Osteocyte (in vitro differentiated cells): ENCODE data around the gene RPS3A. TPM values are rescaled to one million over a fixed set of nuclear protein-coding genes. Genes with fewer than 3 reads are reported as not detected.
A peak's percentile ranks its signal among the peaks of the same experiment; 100 is the strongest.

Experiments
- DNase-seq: peaks from one replicate; pipeline ENCODE4 v3.0.0; 2021; ENCODE audit warnings: mixed read lengths; ENCODE audit not compliant: unreplicated experiment; ENCODE audit errors: extremely low spot score
- H3K27ac Mint-ChIP-seq: one replicate; pipeline ENCODE4 v1.8.0; 2021; ENCODE audit warnings: mild to moderate bottlenecking, mixed read lengths; ENCODE audit not compliant: unreplicated experiment
- H3K27me3 Mint-ChIP-seq: one replicate; pipeline ENCODE4 v1.8.0; 2021; ENCODE audit warnings: mixed read lengths; ENCODE audit not compliant: unreplicated experiment
- H3K36me3 Mint-ChIP-seq: one replicate; pipeline ENCODE4 v1.8.0; 2021; ENCODE audit warnings: mixed read lengths; ENCODE audit not compliant: unreplicated experiment
- H3K4me1 Mint-ChIP-seq: one replicate; pipeline ENCODE4 v1.8.0; 2021; ENCODE audit warnings: mixed read lengths; ENCODE audit not compliant: unreplicated experiment
- H3K4me3 Mint-ChIP-seq: one replicate; pipeline ENCODE4 v1.8.0; 2021; ENCODE audit warnings: mild to moderate bottlenecking, moderate library complexity, mixed read lengths; ENCODE audit not compliant: unreplicated experiment
- H3K9me3 Mint-ChIP-seq: one replicate; pipeline ENCODE4 v1.8.0; 2021; ENCODE audit warnings: mixed read lengths; ENCODE audit not compliant: unreplicated experiment
- total RNA-seq: library from RNA; stranded (reverse); gene quantifications from 2 replicates; pipeline ENCODE4 v1.2.1, GENCODE V29; 2021
- TF ChIP-seq, protein P1 (sequence below): fragments of 200-600 bp; sonication (generic); IDR thresholded peaks from 2 replicates; pipeline ENCODE4 v1.5.0; 2021; ENCODE audit warnings: antibody characterized with exemption, mild to moderate bottlenecking, moderate library complexity

RPS3A gene
- total RNA-seq, 1 donor from 2014 or later, result 1,586 TPM

GRCh38 chr4:151094290-151094751 lies 5.1 kb upstream of the RPS3A start:
- TF ChIP-seq, protein P1, sequence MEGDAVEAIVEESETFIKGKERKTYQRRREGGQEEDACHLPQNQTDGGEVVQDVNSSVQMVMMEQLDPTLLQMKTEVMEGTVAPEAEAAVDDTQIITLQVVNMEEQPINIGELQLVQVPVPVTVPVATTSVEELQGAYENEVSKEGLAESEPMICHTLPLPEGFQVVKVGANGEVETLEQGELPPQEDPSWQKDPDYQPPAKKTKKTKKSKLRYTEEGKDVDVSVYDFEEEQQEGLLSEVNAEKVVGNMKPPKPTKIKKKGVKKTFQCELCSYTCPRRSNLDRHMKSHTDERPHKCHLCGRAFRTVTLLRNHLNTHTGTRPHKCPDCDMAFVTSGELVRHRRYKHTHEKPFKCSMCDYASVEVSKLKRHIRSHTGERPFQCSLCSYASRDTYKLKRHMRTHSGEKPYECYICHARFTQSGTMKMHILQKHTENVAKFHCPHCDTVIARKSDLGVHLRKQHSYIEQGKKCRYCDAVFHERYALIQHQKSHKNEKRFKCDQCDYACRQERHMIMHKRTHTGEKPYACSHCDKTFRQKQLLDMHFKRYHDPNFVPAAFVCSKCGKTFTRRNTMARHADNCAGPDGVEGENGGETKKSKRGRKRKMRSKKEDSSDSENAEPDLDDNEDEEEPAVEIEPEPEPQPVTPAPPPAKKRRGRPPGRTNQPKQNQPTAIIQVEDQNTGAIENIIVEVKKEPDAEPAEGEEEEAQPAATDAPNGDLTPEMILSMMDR, result no peak
- no peaks in the 10 kb centered on the region for H3K9me3 Mint-ChIP-seq
- DNase-seq, result no peak
- H3K36me3 Mint-ChIP-seq, result no peaks in the 10 kb centered on the region
- no peak overlapping the region for H3K27ac Mint-ChIP-seq
- H3K27me3 Mint-ChIP-seq, result peaks cover 3% of the 10 kb centered on the region
- H3K4me3 Mint-ChIP-seq, result no peak overlapping the region
- peaks cover 3% of the 10 kb centered on the region for H3K4me1 Mint-ChIP-seq

GRCh38 chr4:151095142-151095541 lies 4.3 kb upstream of the RPS3A start:
- Mint-ChIP-seq H3K27ac (no peak overlapping the region), H3K36me3 (peaks cover under 1% of the 10 kb centered on the region), H3K4me3 (no peak overlapping the region), H3K4me1 (peaks cover 4% of the 10 kb centered on the region), H3K27me3 (peaks cover 3% of the 10 kb centered on the region), H3K9me3 (no peaks in the 10 kb centered on the region)
- no peak for DNase-seq
- TF ChIP-seq, protein P1, result no peak

DNA sequence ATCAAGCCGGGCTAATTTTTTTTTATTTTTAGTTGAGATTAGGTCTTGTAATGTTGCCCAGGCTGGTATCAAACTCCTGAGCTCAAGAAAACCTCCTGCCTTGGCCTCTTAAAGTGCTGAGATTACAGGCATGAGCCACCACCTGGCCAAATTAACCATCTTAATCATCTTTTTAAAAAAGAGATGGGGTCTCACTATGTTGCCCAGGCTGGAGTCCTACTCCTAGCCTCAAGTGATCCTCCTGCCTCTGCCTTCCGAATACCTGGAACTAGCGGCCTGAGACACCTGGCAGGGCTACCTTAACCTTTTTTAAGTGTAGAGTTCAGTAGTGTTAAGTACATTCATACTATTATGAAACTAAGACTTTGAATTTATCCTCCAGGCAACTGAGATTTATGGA lies 1.7 kb upstream of the RPS3A start:
- Mint-ChIP-seq H3K4me1 (peaks cover 29% of the 10 kb centered on the region), H3K9me3 (no peaks in the 10 kb centered on the region), H3K27ac (no peak overlapping the region)

GRCh38 chr4:151098979-151099228 lies 524 bp upstream of the RPS3A start:
- H3K27ac Mint-ChIP-seq, result peak overlapping the region; percentile 98
- no peak for DNase-seq
- H3K27me3 Mint-ChIP-seq, result peaks cover 3% of the 10 kb centered on the region
- TF ChIP-seq, protein P1, result no peak
- peak overlapping the region; percentile 96 for H3K4me3 Mint-ChIP-seq
- peaks cover 29% of the 10 kb centered on the region for H3K36me3 Mint-ChIP-seq
- peaks cover 29% of the 10 kb centered on the region for H3K4me1 Mint-ChIP-seq
- H3K9me3 Mint-ChIP-seq, result no peaks in the 10 kb centered on the region

More for the DNA sequence above, 1.7 kb upstream of the RPS3A start:
- Mint-ChIP-seq H3K36me3 (peaks cover 24% of the 10 kb centered on the region), H3K27me3 (peaks cover 3% of the 10 kb centered on the region), H3K4me3 (no peak overlapping the region)
- DNase-seq, result no peak
- TF ChIP-seq, protein P1, result no peak

GRCh38 chr4:151099976-151100417 lies 569 bp downstream of the RPS3A start:
- Mint-ChIP-seq H3K27me3 (peaks cover 3% of the 10 kb centered on the region), H3K4me1 (peaks cover 29% of the 10 kb centered on the region), H3K4me3 (peak overlapping the region; percentile 96), H3K9me3 (no peaks in the 10 kb centered on the region), H3K36me3 (peaks cover 37% of the 10 kb centered on the region), H3K27ac (peak overlapping the region; percentile 98)
- no peak for DNase-seq
- TF ChIP-seq, protein P1, result no peak
